Trophoblast cell (in vitro differentiated cells and primary cell): Measurements from ENCODE around the gene HECA.
A peak's percentile ranks its signal among the peaks of the same experiment; 100 is the strongest.

ENCODE experiments used
- DNase-seq, 2 donors: peaks; one replicate each; pipeline ENCODE4 v3.0.0-alpha.2; 2016
- H2AFZ ChIP-seq: 2 replicates; pipeline ENCODE4 v1.6.1; 2013; ENCODE audit warnings: low read length, moderate library complexity, mild to moderate bottlenecking; ENCODE audit not compliant: insufficient read depth, poor library complexity
- H2AK5ac ChIP-seq: 2 replicates; pipeline ENCODE4 v1.6.1; 2013; ENCODE audit warnings: mild to moderate bottlenecking, low read length
- H2BK120ac ChIP-seq: 2 replicates; pipeline ENCODE4 v1.6.1; 2013; ENCODE audit warnings: low read length, mild to moderate bottlenecking, moderate library complexity; ENCODE audit not compliant: insufficient read depth, poor library complexity
- H2BK12ac ChIP-seq: 2 replicates; pipeline ENCODE4 v1.6.1; 2013; ENCODE audit warnings: mild to moderate bottlenecking, low read length, moderate library complexity
- H2BK5ac ChIP-seq: 2 replicates; pipeline ENCODE4 v1.6.1; 2013; ENCODE audit warnings: low read length, low read depth, moderate library complexity, mild to moderate bottlenecking; ENCODE audit not compliant: poor library complexity
- H3K14ac ChIP-seq: 2 replicates; pipeline ENCODE4 v1.6.1; 2013; ENCODE audit warnings: mild to moderate bottlenecking, low read length
- H3K18ac ChIP-seq: 2 replicates; pipeline ENCODE4 v1.6.1; 2013; ENCODE audit warnings: mild to moderate bottlenecking, low read length
- H3K23ac ChIP-seq: 2 replicates; pipeline ENCODE4 v1.6.1; 2013; ENCODE audit warnings: low read length
- H3K27ac ChIP-seq: 2 replicates; pipeline ENCODE4 v1.5.1; 2013; ENCODE audit warnings: low read depth, mild to moderate bottlenecking, inconsistent platforms, low read length, moderate library complexity
- H3K27me3 ChIP-seq: 2 replicates; pipeline ENCODE4 v1.6.1; 2013; ENCODE audit warnings: inconsistent platforms, mild to moderate bottlenecking, low read length, moderate library complexity; ENCODE audit not compliant: insufficient read depth
- H3K36me3 ChIP-seq, 2 experiments: 1 replicate in 1 of 2; 2 replicates in 1 of 2; pipeline ENCODE4 v1.6.1; 2013; ENCODE audit warnings: low read length in 2 of 2, mild to moderate bottlenecking in 2 of 2, moderate library complexity in 1 of 2; ENCODE audit not compliant: insufficient read depth in 2 of 2, control insufficient read depth in 1 of 2
- H3K4ac ChIP-seq: 2 replicates; pipeline ENCODE4 v1.6.1; 2013; ENCODE audit warnings: low read depth, mild to moderate bottlenecking, low read length, moderate library complexity
- H3K4me1 ChIP-seq, 2 experiments: 1 replicate in 1 of 2; 2 replicates in 1 of 2; pipeline ENCODE4 v1.6.1; 2013; ENCODE audit warnings: low read length in 2 of 2, mild to moderate bottlenecking in 2 of 2, moderate library complexity in 1 of 2; ENCODE audit not compliant: insufficient read depth in 2 of 2, control insufficient read depth in 1 of 2
- H3K4me2 ChIP-seq: 2 replicates; pipeline ENCODE4 v1.6.1; 2013; ENCODE audit warnings: inconsistent platforms, mild to moderate bottlenecking, low read length, moderate library complexity
- H3K4me3 ChIP-seq: 2 replicates; pipeline ENCODE4 v1.5.1; 2013; ENCODE audit warnings: mild to moderate bottlenecking, low read depth, low read length, inconsistent platforms
- H3K79me1 ChIP-seq: one replicate; pipeline ENCODE4 v1.6.1; 2013; ENCODE audit warnings: low read length
- H3K79me2 ChIP-seq: 2 replicates; pipeline ENCODE4 v1.6.1; 2013; ENCODE audit warnings: low read length, mild to moderate bottlenecking; ENCODE audit not compliant: control insufficient read depth, insufficient read depth, poor library complexity
- H3K9ac ChIP-seq: 2 replicates; pipeline ENCODE4 v1.6.1; 2013; ENCODE audit warnings: mild to moderate bottlenecking, low read length
- H3K9me3 ChIP-seq: 2 replicates; pipeline ENCODE4 v1.6.1; 2013; ENCODE audit warnings: low read depth, mild to moderate bottlenecking, control low read depth, inconsistent platforms, low read length; ENCODE audit not compliant: insufficient read depth
- H4K12ac ChIP-seq: 2 replicates; pipeline ENCODE4 v1.6.1; 2013; ENCODE audit warnings: low read depth, mild to moderate bottlenecking, low read length, moderate library complexity
- H4K8ac ChIP-seq: 2 replicates; pipeline ENCODE4 v1.6.1; 2013; ENCODE audit warnings: low read depth, mild to moderate bottlenecking, low read length, moderate library complexity
- H4K91ac ChIP-seq: one replicate; pipeline ENCODE4 v1.6.1; 2013; ENCODE audit warnings: low read depth, mild to moderate bottlenecking, low read length, moderate library complexity
- WGBS: extraction: QIAGEN DNeasy Blood & Tissue Kit; methylation state at CpG from one replicate; pipeline ENCODE4 v1.1.7; 2013; ENCODE audit warnings: missing lambda C conversion rate; ENCODE audit not compliant: insufficient read length, insufficient coverage; ENCODE audit errors: extremely low coverage; 5-methylcytosine and 5-hydroxymethylcytosine counted together

Gene HECA

GRCh38 chr6:139159016-139159415 lies 24.1 kb downstream of the HECA start:
- Histone ChIP-seq H3K4ac (no peak overlapping the region), H2AFZ (no peak overlapping the region), H3K9ac (no peak overlapping the region)

GRCh38 chr6:139161169-139161568 lies 26.3 kb downstream of the HECA start:
- no peak overlapping the region for H4K12ac ChIP-seq
- WGBS: no CpG with 5 or more reads among the region's 1 CpG
- no peak for DNase-seq

More at GRCh38 chr6:139159016-139159415, 24.1 kb downstream of the HECA start:
- Histone ChIP-seq H3K27ac (no peak overlapping the region), H3K27me3 (no peaks in the 10 kb centered on the region), H2BK120ac (no peak overlapping the region), H3K4me3 (no peak overlapping the region), H4K91ac (no peak overlapping the region), H3K36me3 (no peaks in the 10 kb centered on the region), H3K79me2 (no peaks in the 10 kb centered on the region), H2BK5ac (no peak overlapping the region), H2BK12ac (no peak overlapping the region), H3K4me2 (no peak overlapping the region), H3K4me1 (peaks cover 0 to 11% of the 10 kb centered on the region in 2 experiments), H3K9me3 (no peaks in the 10 kb centered on the region), H2AK5ac (no peak overlapping the region), H3K14ac (no peak overlapping the region), H3K23ac (no peak overlapping the region), H4K8ac (no peak overlapping the region), H4K12ac (no peak overlapping the region), H3K79me1 (no peaks in the 10 kb centered on the region), H3K18ac (no peak overlapping the region)
- no peak for DNase-seq
- WGBS: no CpG with 5 or more reads among the region's 4 CpGs

GRCh38 chr6:139161817-139162284 lies 27.0 kb downstream of the HECA start:
- no peak for DNase-seq
- Histone ChIP-seq H3K4me1 (peaks cover 0 to 8% of the 10 kb centered on the region in 2 experiments), H2BK12ac (no peak overlapping the region), H3K9ac (no peak overlapping the region), H4K12ac (no peak overlapping the region), H2AFZ (no peak overlapping the region), H3K4ac (no peak overlapping the region), H3K14ac (no peak overlapping the region), H3K23ac (no peak overlapping the region), H2AK5ac (no peak overlapping the region), H3K4me2 (no peak overlapping the region), H4K91ac (no peak overlapping the region), H2BK5ac (no peak overlapping the region), H3K27me3 (no peaks in the 10 kb centered on the region), H4K8ac (no peak overlapping the region), H3K36me3 (peaks cover 8% of the 10 kb centered on the region in 2 experiments), H3K18ac (no peak overlapping the region), H2BK120ac (no peak overlapping the region), H3K9me3 (no peaks in the 10 kb centered on the region), H3K79me2 (no peaks in the 10 kb centered on the region), H3K79me1 (no peaks in the 10 kb centered on the region), H3K4me3 (no peak overlapping the region), H3K27ac (no peak overlapping the region)
- no CpG with 5 or more reads among the region's 3 CpGs for WGBS

More at GRCh38 chr6:139161169-139161568, 26.3 kb downstream of the HECA start:
- no peak overlapping the region for H3K4me2 ChIP-seq
- no peak overlapping the region for H3K4ac ChIP-seq
- H2AFZ ChIP-seq: no peak overlapping the region
- no peak overlapping the region for H3K18ac ChIP-seq
- no peak overlapping the region for H4K91ac ChIP-seq
- H3K36me3 ChIP-seq: peaks cover 1% of the 10 kb centered on the region in 2 experiments
- no peak overlapping the region for H3K4me3 ChIP-seq
- H2AK5ac ChIP-seq: no peak overlapping the region
- H3K9ac ChIP-seq: no peak overlapping the region
- H3K27ac ChIP-seq: no peak overlapping the region
- no peaks in the 10 kb centered on the region for H3K27me3 ChIP-seq
- H3K79me1 ChIP-seq: no peaks in the 10 kb centered on the region
- H4K8ac ChIP-seq: no peak overlapping the region
- H3K14ac ChIP-seq: no peak overlapping the region
- peaks cover 0 to 8% of the 10 kb centered on the region in 2 experiments for H3K4me1 ChIP-seq
- H3K9me3 ChIP-seq: no peaks in the 10 kb centered on the region
- no peak overlapping the region for H3K23ac ChIP-seq
- H2BK12ac ChIP-seq: no peak overlapping the region
- H3K79me2 ChIP-seq: no peaks in the 10 kb centered on the region
- no peak overlapping the region for H2BK5ac ChIP-seq
- H2BK120ac ChIP-seq: no peak overlapping the region

- H3K4ac ChIP-seq: no peak overlapping the region
- H3K9ac ChIP-seq: no peak overlapping the region
- no peak overlapping the region for H2BK12ac ChIP-seq
- H3K4me3 ChIP-seq: no peak overlapping the region
- H3K23ac ChIP-seq: no peak overlapping the region
- no peak overlapping the region for H2AK5ac ChIP-seq
- WGBS: no CpG with 5 or more reads among the region's 3 CpGs
- no peak overlapping the region for H3K4me2 ChIP-seq
- no peaks in the 10 kb centered on the region for H3K79me2 ChIP-seq
- peak in 1 of 2 donors; percentile 10 for DNase-seq
- H3K14ac ChIP-seq: no peak overlapping the region
- H3K9me3 ChIP-seq: no peaks in the 10 kb centered on the region
- no peak overlapping the region for H3K18ac ChIP-seq
- peaks cover 0 to 5% of the 10 kb centered on the region in 2 experiments for H3K4me1 ChIP-seq
- no peak overlapping the region for H4K8ac ChIP-seq
- no peak overlapping the region for H2AFZ ChIP-seq
- H3K79me1 ChIP-seq: no peaks in the 10 kb centered on the region
- H4K91ac ChIP-seq: no peak overlapping the region
- no peak overlapping the region for H2BK5ac ChIP-seq
- H2BK120ac ChIP-seq: no peak overlapping the region
- peaks cover 11 to 13% of the 10 kb centered on the region in 2 experiments for H3K36me3 ChIP-seq
- H4K12ac ChIP-seq: no peak overlapping the region
- H3K27ac ChIP-seq: no peak overlapping the region
- H3K27me3 ChIP-seq: no peaks in the 10 kb centered on the region
These were observed 29.1 kb downstream of the HECA start for GRCh38 chr6:139164001-139164400.
